GM19397 (cell line): ENCODE data around the gene SYNPO2.
"Not testable (repeated sequence)": the region's sequence is repeated elsewhere in the genome, so short reads cannot be mapped to it uniquely, and the experiment has no call there.

Experiments
- ATAC-seq: cut with Tn5 transposase; IDR thresholded peaks from one replicate; pipeline ENCODE4 v1.9.1; 2021; ENCODE audit warnings: mild to moderate bottlenecking, moderate library complexity; ENCODE audit not compliant: unreplicated experiment

The SYNPO2 gene

GRCh38 chr4:119027811-119028210 lies 139.2 kb downstream of the SYNPO2 start:
- no peak for ATAC-seq

GRCh38 chr4:119028296-119028695 lies 139.6 kb downstream of the SYNPO2 start:
- ATAC-seq = no peak

- ATAC-seq = no peak
Observed at GRCh38 chr4:119029847-119030535, 141.3 kb downstream of the SYNPO2 start.

- no peak for ATAC-seq
Observed at GRCh38 chr4:119030536-119030890, 141.9 kb downstream of the SYNPO2 start.

GRCh38 chr4:119031218-119031617 lies 142.6 kb downstream of the SYNPO2 start:
- ATAC-seq = no peak

GRCh38 chr4:119032921-119033685 lies 144.4 kb downstream of the SYNPO2 start:
- no peak for ATAC-seq

- no peak for ATAC-seq
Observed at GRCh38 chr4:119034276-119035008, 145.8 kb downstream of the SYNPO2 start.

GRCh38 chr4:119035951-119036737 lies 147.5 kb downstream of the SYNPO2 start:
- ATAC-seq = no peak

GRCh38 chr4:119037709-119038108 lies 149.1 kb downstream of the SYNPO2 start:
- no peak for ATAC-seq

GRCh38 chr4:119038116-119038841 lies 149.6 kb downstream of the SYNPO2 start:
- ATAC-seq = no peak

GRCh38 chr4:119039160-119039559 lies 150.5 kb downstream of the SYNPO2 start:
- no peak for ATAC-seq

- no peak for ATAC-seq
Observed at GRCh38 chr4:119039779-119040178, 151.1 kb downstream of the SYNPO2 start.

- no peak for ATAC-seq
Observed at GRCh38 chr4:119040261-119040660, 151.6 kb downstream of the SYNPO2 start.

GRCh38 chr4:119040694-119041185 lies 152.1 kb downstream of the SYNPO2 start:
- ATAC-seq = no peak

GRCh38 chr4:119041396-119041795 lies 152.7 kb downstream of the SYNPO2 start:
- no peak for ATAC-seq

- peak; percentile 91 for ATAC-seq
Observed at GRCh38 chr4:119041951-119042560, 153.4 kb downstream of the SYNPO2 start.

GRCh38 chr4:119046263-119046662 lies 157.6 kb downstream of the SYNPO2 start:
- ATAC-seq = no peak

GRCh38 chr4:119047059-119047458 lies 158.4 kb downstream of the SYNPO2 start:
- not testable (repeated sequence) for ATAC-seq

GRCh38 chr4:119048446-119048845 lies 159.8 kb downstream of the SYNPO2 start:
- no peak for ATAC-seq

- no peak for ATAC-seq
Observed at GRCh38 chr4:119049342-119049741, 160.7 kb downstream of the SYNPO2 start.
